Measurements from ENCODE around the gene ATP8B3.

The ATP8B3 gene

DNA sequence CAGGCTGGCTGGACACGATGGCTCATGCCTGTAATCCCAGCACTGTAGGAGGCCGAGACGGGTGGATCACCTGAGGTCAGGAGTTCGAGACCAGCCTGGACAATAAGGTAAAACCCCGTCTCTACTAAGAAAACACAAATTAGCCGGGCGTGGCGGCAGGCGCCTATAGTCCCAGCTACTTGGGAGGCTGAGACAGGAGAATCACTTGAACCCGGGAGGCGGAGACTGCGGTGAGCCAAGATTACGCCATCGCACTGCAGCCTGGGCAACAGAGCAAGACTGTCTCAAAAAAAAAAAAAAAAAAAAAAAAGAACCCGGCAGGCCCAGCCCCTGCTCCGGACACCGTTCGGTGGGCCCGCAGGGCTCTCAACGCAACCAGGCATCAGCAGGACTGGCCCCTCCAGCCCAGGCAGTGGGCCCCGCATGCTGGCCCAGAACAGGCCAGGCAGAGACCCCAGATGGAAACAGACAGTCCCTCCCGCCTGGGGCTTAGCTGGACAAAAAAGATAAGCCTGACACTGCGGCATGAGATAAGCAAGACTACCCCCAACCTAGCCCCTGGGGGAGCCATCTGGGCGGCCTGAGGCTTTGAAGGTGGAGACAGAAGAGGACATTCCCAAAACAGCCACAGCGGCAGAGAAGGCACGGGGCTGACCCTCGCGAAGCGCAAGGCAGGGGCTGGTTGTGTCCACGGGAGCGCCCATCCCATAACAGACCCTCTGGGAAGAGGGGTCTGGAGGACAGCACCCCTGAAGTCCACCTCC lies 24.6 kb upstream of the ATP8B3 start:
- Histone ChIP-seq H3K4me1 (ENCODE audit: control insufficient read depth in 2 of 2, insufficient read depth in 2 of 2, low read length in 2 of 2) (peaks cover 36 to 37% of the 10 kb centered on the region in 2 donors), H3K36me3 (ENCODE audit: control insufficient read depth in 2 of 2, insufficient read depth in 2 of 2, low read length in 2 of 2) (peaks cover 0 to 7% of the 10 kb centered on the region in 2 donors)

DNA sequence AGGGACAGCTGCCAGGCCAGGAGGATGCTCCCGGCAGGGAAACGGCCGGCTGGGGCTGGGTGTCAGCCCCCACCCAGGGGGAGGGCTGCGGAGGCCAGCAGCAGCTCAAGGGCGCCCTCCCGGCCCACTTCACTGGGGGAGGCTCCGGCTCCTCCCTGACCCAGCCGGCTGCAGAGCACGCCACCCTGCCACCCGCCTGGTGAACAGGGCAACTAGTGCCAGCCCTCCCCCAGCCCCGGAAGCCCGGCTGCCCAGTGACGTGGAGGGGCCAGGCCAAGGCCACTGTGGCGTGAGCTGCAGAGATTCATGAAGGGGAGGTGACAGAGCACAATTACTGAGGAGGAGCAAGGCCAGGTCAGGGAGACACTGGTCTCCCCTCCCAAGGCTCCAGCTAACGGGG lies 21.5 kb upstream of the ATP8B3 start:
- no peak overlapping the region for H3K4me3 ChIP-seq (ENCODE audit: low read length in 2 of 2)
- peaks cover 5 to 11% of the 10 kb centered on the region in 2 donors for H3K4me1 ChIP-seq (ENCODE audit: control insufficient read depth in 2 of 2, insufficient read depth in 2 of 2, low read length in 2 of 2)
- H3K9ac ChIP-seq (ENCODE audit: low read depth in 1 of 2, low read length in 2 of 2) = no peak overlapping the region

More for the DNA sequence above, 24.6 kb upstream of the ATP8B3 start:
- Histone ChIP-seq H3K9me3 (ENCODE audit: control insufficient read depth in 2 of 2, low read length in 2 of 2) (no peaks in the 10 kb centered on the region), H3K27me3 (ENCODE audit: control insufficient read depth in 2 of 2, insufficient read depth in 2 of 2, low read length in 2 of 2) (no peaks in the 10 kb centered on the region), H3K4me3 (ENCODE audit: low read length in 2 of 2) (no peak overlapping the region), H3K9ac (ENCODE audit: low read depth in 1 of 2, low read length in 2 of 2) (no peak overlapping the region), H3K27ac (ENCODE audit: low read depth in 2 of 2, low read length in 2 of 2) (no peak overlapping the region)

DNA sequence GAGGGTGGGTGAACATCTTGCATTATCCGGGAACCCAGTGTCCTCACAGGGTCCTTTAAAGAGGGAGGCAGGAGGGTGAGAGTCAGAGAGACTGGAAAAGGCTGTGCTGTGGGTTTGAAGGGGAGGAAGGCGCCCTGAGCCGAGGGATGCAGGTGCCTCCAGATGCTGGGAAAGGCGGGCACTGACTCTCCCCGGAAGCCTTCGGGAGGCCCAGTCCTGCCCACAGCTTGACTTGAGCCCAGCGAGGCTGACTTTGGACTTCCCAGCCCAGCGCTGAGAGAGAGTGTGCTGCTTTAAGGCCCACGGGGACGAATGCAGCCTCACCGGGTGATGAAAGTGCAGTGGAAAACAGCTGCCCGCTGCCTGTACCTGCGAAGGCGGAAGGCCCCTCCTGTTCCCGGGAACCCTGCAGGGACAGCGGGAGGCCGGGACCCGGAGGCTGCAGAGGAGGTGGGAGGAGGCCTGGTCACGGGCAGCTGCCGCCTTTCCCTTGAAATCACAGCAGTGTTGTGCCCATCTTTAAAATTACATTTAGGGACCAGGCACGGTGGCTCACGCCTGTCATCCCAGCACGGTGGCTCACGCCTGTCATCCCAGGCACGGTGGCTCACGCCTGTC lies 20.1 kb upstream of the ATP8B3 start:
- peaks cover 0 to 2% of the 10 kb centered on the region in 2 donors for H3K4me1 ChIP-seq (ENCODE audit: control insufficient read depth in 2 of 2, insufficient read depth in 2 of 2, low read length in 2 of 2)
- H3K9me3 ChIP-seq (ENCODE audit: control insufficient read depth in 2 of 2, low read length in 2 of 2) = no peaks in the 10 kb centered on the region
- no peak overlapping the region for H3K9ac ChIP-seq (ENCODE audit: low read depth in 1 of 2, low read length in 2 of 2)
- peaks cover 0 to 11% of the 10 kb centered on the region in 2 donors for H3K36me3 ChIP-seq (ENCODE audit: control insufficient read depth in 2 of 2, insufficient read depth in 2 of 2, low read length in 2 of 2)
- H3K27me3 ChIP-seq (ENCODE audit: control insufficient read depth in 2 of 2, insufficient read depth in 2 of 2, low read length in 2 of 2) = no peaks in the 10 kb centered on the region
- no peak overlapping the region for H3K4me3 ChIP-seq (ENCODE audit: low read length in 2 of 2)
- no peak overlapping the region for H3K27ac ChIP-seq (ENCODE audit: low read depth in 2 of 2, low read length in 2 of 2)

More for the DNA sequence above, 21.5 kb upstream of the ATP8B3 start:
- H3K27me3 ChIP-seq (ENCODE audit: control insufficient read depth in 2 of 2, insufficient read depth in 2 of 2, low read length in 2 of 2) = no peaks in the 10 kb centered on the region
- H3K9me3 ChIP-seq (ENCODE audit: control insufficient read depth in 2 of 2, low read length in 2 of 2) = no peaks in the 10 kb centered on the region
- peaks cover 0 to 11% of the 10 kb centered on the region in 2 donors for H3K36me3 ChIP-seq (ENCODE audit: control insufficient read depth in 2 of 2, insufficient read depth in 2 of 2, low read length in 2 of 2)
- no peak overlapping the region for H3K27ac ChIP-seq (ENCODE audit: low read depth in 2 of 2, low read length in 2 of 2)

DNA sequence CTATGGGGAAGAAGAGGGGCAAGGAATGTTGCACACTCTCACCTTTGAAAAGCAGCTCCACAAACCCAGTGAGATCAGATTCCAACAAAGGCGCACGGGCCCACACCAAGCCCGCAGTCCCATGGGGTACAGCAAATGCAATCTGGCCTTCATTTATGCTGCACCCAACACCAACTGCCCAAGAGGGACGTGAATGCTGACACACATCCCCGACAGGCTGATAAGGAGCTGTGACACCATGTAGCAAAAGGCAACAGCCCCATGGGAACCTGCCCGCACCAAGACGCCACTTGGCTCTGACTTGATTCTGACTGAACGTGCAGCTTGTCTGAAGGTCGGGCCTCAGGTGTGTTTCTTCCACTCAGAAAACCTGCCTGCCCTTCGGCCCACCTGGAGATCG lies 18.9 kb upstream of the ATP8B3 start:
- Histone ChIP-seq H3K27me3 (ENCODE audit: control insufficient read depth in 2 of 2, insufficient read depth in 2 of 2, low read length in 2 of 2) (no peaks in the 10 kb centered on the region), H3K36me3 (ENCODE audit: control insufficient read depth in 2 of 2, insufficient read depth in 2 of 2, low read length in 2 of 2) (peaks cover 0 to 11% of the 10 kb centered on the region in 2 donors)

DNA sequence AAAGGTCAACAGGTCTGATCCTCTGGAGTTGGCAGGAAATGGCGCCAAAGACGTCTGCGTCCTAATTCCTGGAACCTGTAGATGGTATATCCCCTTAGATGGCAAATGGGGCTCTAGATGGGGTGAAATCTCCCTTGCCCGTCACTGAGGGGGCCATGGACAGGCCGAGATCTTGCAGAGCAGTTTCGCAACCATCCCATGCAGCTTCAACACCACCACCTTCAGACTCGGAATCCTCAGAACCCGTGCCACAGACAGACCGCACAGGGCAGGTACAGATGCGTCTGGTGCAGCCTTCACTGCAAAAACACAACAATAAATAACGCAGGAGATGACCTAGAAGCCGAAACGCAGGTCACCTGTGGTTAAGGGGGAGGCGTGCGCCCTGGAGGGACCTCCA lies 18.5 kb upstream of the ATP8B3 start:
- H3K36me3 ChIP-seq (ENCODE audit: control insufficient read depth in 2 of 2, insufficient read depth in 2 of 2, low read length in 2 of 2) = peaks cover 0 to 11% of the 10 kb centered on the region in 2 donors
- no peak overlapping the region for H3K27ac ChIP-seq (ENCODE audit: low read depth in 2 of 2, low read length in 2 of 2)
- no peak overlapping the region for H3K9ac ChIP-seq (ENCODE audit: low read depth in 1 of 2, low read length in 2 of 2)
- H3K27me3 ChIP-seq (ENCODE audit: control insufficient read depth in 2 of 2, insufficient read depth in 2 of 2, low read length in 2 of 2) = no peaks in the 10 kb centered on the region
- no peaks in the 10 kb centered on the region for H3K9me3 ChIP-seq (ENCODE audit: control insufficient read depth in 2 of 2, low read length in 2 of 2)
- H3K4me1 ChIP-seq (ENCODE audit: control insufficient read depth in 2 of 2, insufficient read depth in 2 of 2, low read length in 2 of 2) = peaks cover 0 to 4% of the 10 kb centered on the region in 2 donors
- no peak overlapping the region for H3K4me3 ChIP-seq (ENCODE audit: low read length in 2 of 2)

More for the DNA sequence above, 18.9 kb upstream of the ATP8B3 start:
- H3K9me3 ChIP-seq (ENCODE audit: control insufficient read depth in 2 of 2, low read length in 2 of 2) = no peaks in the 10 kb centered on the region
- H3K4me3 ChIP-seq (ENCODE audit: low read length in 2 of 2) = no peak overlapping the region
- no peak overlapping the region for H3K9ac ChIP-seq (ENCODE audit: low read depth in 1 of 2, low read length in 2 of 2)
- H3K4me1 ChIP-seq (ENCODE audit: control insufficient read depth in 2 of 2, insufficient read depth in 2 of 2, low read length in 2 of 2) = peaks cover 0 to 3% of the 10 kb centered on the region in 2 donors
- H3K27ac ChIP-seq (ENCODE audit: low read depth in 2 of 2, low read length in 2 of 2) = no peak overlapping the region

DNA sequence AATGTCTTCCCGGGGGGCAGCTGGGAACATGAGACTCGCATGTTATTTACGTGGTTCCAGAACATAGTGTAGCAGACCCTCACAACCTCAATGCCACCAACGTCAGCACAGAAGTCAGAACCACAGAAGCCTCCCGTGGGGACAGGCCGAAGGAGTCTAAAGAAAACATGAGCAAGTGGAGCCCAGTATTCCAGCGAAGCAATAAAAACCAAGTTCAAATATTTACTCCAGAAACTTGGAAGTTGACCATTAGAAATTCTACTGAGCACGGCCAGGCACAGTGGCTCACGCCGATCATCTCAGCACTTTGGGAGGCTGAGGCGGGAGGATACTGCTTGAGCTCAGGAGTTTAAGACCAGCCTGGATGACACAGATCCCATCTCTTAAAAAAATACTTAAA lies 17.9 kb upstream of the ATP8B3 start:
- Histone ChIP-seq H3K27me3 (ENCODE audit: control insufficient read depth in 2 of 2, insufficient read depth in 2 of 2, low read length in 2 of 2) (no peaks in the 10 kb centered on the region), H3K9ac (ENCODE audit: low read depth in 1 of 2, low read length in 2 of 2) (no peak overlapping the region), H3K4me1 (ENCODE audit: control insufficient read depth in 2 of 2, insufficient read depth in 2 of 2, low read length in 2 of 2) (peaks cover 0 to 4% of the 10 kb centered on the region in 2 donors), H3K27ac (ENCODE audit: low read depth in 2 of 2, low read length in 2 of 2) (peak overlapping the region in 1 of 2 donors; percentile 51), H3K4me3 (ENCODE audit: low read length in 2 of 2) (no peak overlapping the region), H3K36me3 (ENCODE audit: control insufficient read depth in 2 of 2, insufficient read depth in 2 of 2, low read length in 2 of 2) (peaks cover 0 to 11% of the 10 kb centered on the region in 2 donors), H3K9me3 (ENCODE audit: control insufficient read depth in 2 of 2, low read length in 2 of 2) (no peaks in the 10 kb centered on the region)

DNA sequence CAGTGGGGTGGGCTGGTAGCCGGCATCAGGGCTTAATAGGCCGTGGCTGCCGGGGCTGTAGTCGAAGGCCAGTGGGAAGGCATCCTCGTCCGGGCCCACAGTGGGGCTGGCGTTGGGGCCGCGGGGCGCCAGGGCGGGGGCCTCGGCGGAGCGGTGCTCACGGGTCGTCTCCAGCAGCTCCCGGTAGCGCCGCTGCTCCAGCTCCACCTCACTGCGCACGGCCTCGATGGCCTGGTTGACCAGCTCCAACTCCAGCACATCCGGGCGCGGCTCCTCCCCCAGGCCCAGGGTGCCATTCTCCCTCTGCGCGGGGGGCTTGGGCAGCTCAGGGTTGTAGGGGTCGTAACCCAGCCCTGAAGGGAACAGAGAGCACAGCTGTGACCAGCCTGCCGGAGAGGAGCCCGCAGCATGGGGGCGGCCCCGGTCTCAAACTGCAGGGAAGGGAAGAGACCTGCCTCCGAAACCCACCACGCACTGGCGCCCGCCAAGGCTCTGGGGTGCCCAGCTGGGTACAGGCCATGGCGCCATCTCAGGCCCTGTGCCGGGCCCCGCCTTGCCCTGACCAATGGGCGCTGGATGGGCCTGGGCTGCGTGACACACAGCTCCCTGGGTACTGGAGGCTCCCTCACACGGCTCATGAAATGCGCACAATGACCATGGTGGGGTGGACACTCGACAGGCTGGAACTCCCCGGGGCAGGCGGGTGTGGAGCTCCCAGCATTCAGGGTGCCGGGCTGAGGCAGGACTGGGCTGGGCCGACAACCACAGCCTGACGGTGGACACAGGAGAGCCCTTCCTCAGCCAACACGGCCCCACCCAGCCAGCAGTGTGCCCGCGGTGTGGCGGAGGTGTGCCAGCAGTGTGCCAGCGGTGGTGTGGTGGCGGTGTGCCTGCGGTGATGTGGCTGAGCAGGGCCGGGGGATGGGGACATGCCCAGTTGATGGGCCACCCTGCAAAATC lies 16.5 kb upstream of the ATP8B3 start:
- no peaks in the 10 kb centered on the region for H3K9me3 ChIP-seq (ENCODE audit: control insufficient read depth in 2 of 2, low read length in 2 of 2)
- H3K4me3 ChIP-seq (ENCODE audit: low read length in 2 of 2) = no peak overlapping the region
- H3K36me3 ChIP-seq (ENCODE audit: control insufficient read depth in 2 of 2, insufficient read depth in 2 of 2, low read length in 2 of 2) = peaks cover 7 to 17% of the 10 kb centered on the region in 2 donors
- peaks cover 0 to 4% of the 10 kb centered on the region in 2 donors for H3K4me1 ChIP-seq (ENCODE audit: control insufficient read depth in 2 of 2, insufficient read depth in 2 of 2, low read length in 2 of 2)
- no peak overlapping the region for H3K27ac ChIP-seq (ENCODE audit: low read depth in 2 of 2, low read length in 2 of 2)
- no peak overlapping the region for H3K9ac ChIP-seq (ENCODE audit: low read depth in 1 of 2, low read length in 2 of 2)
- no peaks in the 10 kb centered on the region for H3K27me3 ChIP-seq (ENCODE audit: control insufficient read depth in 2 of 2, insufficient read depth in 2 of 2, low read length in 2 of 2)

DNA sequence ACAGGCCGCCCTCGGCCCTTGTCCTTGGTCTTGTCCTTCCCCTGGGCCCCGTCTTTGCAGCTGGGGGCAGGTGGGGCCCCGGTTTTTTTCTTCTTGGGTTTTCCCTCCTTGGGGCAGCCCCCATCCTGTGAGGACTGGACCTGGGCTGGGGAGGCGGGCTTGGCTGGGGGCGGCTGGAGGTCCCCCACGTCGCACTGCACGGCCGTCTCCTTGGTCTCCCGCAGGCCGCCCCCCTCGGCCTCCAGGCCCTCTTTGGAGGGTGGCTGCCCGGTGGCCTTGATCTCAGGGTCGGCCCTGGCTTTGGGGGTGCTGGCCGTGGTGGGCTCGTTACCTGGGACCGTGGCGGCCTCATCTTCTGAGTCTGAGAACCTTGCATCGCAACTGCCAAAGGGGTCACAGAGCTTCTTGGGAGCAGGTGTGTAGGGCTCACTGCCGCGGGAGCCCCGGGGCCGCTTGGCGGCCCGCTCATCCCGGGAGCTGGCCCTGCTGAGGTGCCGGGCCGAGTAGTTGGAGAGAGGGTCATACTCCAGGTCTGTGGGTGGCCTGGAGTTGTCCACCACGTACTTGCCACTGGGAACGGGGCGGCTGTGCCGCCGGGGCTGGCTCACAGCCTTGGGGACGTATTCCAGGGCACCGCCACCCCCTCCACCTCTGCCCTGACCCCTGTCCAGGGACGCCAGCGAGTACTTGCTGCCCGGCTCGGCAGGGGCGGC lies 15.6 kb upstream of the ATP8B3 start:
- peaks cover 13 to 23% of the 10 kb centered on the region in 2 donors for H3K36me3 ChIP-seq (ENCODE audit: control insufficient read depth in 2 of 2, insufficient read depth in 2 of 2, low read length in 2 of 2)
- H3K9me3 ChIP-seq (ENCODE audit: control insufficient read depth in 2 of 2, low read length in 2 of 2) = no peaks in the 10 kb centered on the region
- no peaks in the 10 kb centered on the region for H3K27me3 ChIP-seq (ENCODE audit: control insufficient read depth in 2 of 2, insufficient read depth in 2 of 2, low read length in 2 of 2)
- H3K27ac ChIP-seq (ENCODE audit: low read depth in 2 of 2, low read length in 2 of 2) = no peak overlapping the region
- H3K4me1 ChIP-seq (ENCODE audit: control insufficient read depth in 2 of 2, insufficient read depth in 2 of 2, low read length in 2 of 2) = peaks cover 0 to 4% of the 10 kb centered on the region in 2 donors
- no peak overlapping the region for H3K9ac ChIP-seq (ENCODE audit: low read depth in 1 of 2, low read length in 2 of 2)
- no peak overlapping the region for H3K4me3 ChIP-seq (ENCODE audit: low read length in 2 of 2)

All from mucosa of rectum (tissue), 2 donors.